HG03521 (cell line): ENCODE measurements around the gene PCDHB9.
"Not testable (repeated sequence)": the region's sequence is repeated elsewhere in the genome, so short reads cannot be mapped to it uniquely, and the experiment has no call there.

ENCODE experiments used
- ATAC-seq: cut with Tn5 transposase; IDR thresholded peaks from one replicate; pipeline ENCODE4 v1.9.1; 2021; ENCODE audit warnings: mild to moderate bottlenecking, moderate library complexity; ENCODE audit not compliant: unreplicated experiment

Gene PCDHB9

GRCh38 chr5:141184117-141184855 is 2.7 kb upstream of the PCDHB9 start:
- not testable (repeated sequence) for ATAC-seq

- ATAC-seq: not testable (repeated sequence)
Measured at GRCh38 chr5:141188682-141189081, 1.7 kb downstream of the PCDHB9 start.

GRCh38 chr5:141189131-141189530 is 2.2 kb downstream of the PCDHB9 start:
- ATAC-seq: not testable (repeated sequence)

GRCh38 chr5:141192110-141192725 is 5.3 kb downstream of the PCDHB9 start, which contains the start of gene PCDHB10:
Gene PCDHB10 (plus strand): TSS chr5:141192353. CDS start chr5:141192553, 200 bp downstream.
- no peak for ATAC-seq

- not testable (repeated sequence) for ATAC-seq
Measured at GRCh38 chr5:141194332-141194731, 7.4 kb downstream of the PCDHB9 start.

GRCh38 chr5:141196363-141196762 is 9.4 kb downstream of the PCDHB9 start:
- no peak for ATAC-seq

GRCh38 chr5:141199359-141200235 is 12.6 kb downstream of the PCDHB9 start, which contains the start of gene PCDHB11:
Gene PCDHB11 (plus strand): TSS chr5:141199627. CDS start chr5:141199775, 148 bp downstream.
- ATAC-seq: no peak

- ATAC-seq: not testable (repeated sequence)
Measured at GRCh38 chr5:141201126-141201525, 14.2 kb downstream of the PCDHB9 start.

GRCh38 chr5:141201646-141202045 is 14.7 kb downstream of the PCDHB9 start:
- ATAC-seq: not testable (repeated sequence)

- ATAC-seq: no peak
Measured at GRCh38 chr5:141208478-141208877, 21.5 kb downstream of the PCDHB9 start, which contains the start of gene PCDHB12. Gene PCDHB12 (plus strand): TSS chr5:141208719. CDS start chr5:141208908, 189 bp downstream.

GRCh38 chr5:141210281-141210680 is 23.3 kb downstream of the PCDHB9 start:
- ATAC-seq: not testable (repeated sequence)

- not testable (repeated sequence) for ATAC-seq
Measured at GRCh38 chr5:141210849-141211248, 23.9 kb downstream of the PCDHB9 start.

- ATAC-seq: not testable (repeated sequence)
Measured at GRCh38 chr5:141213656-141214339, 26.8 kb downstream of the PCDHB9 start, which contains the start of gene PCDHB13. Gene PCDHB13 (plus strand): TSS chr5:141213919. CDS start chr5:141214124, 205 bp downstream.

GRCh38 chr5:141214583-141214982 is 27.6 kb downstream of the PCDHB9 start:
- ATAC-seq: not testable (repeated sequence)

- ATAC-seq: not testable (repeated sequence)
Measured at GRCh38 chr5:141215504-141215903, 28.5 kb downstream of the PCDHB9 start.

GRCh38 chr5:141216035-141216434 is 29.1 kb downstream of the PCDHB9 start:
- ATAC-seq: not testable (repeated sequence)

- ATAC-seq: no peak
Measured at GRCh38 chr5:141223112-141223783, 36.3 kb downstream of the PCDHB9 start, which contains the start of gene PCDHB14. Gene PCDHB14 (plus strand): TSS chr5:141223343. CDS start chr5:141223506, 163 bp downstream.

GRCh38 chr5:141224844-141225243 is 37.9 kb downstream of the PCDHB9 start:
- not testable (repeated sequence) for ATAC-seq

- ATAC-seq: not testable (repeated sequence)
Measured at GRCh38 chr5:141225421-141225820, 38.5 kb downstream of the PCDHB9 start.
